Caco-2 (cell line): ENCODE data around the gene GASK1B. TPM values are rescaled to one million over a fixed set of nuclear protein-coding genes. Genes with fewer than 3 reads are reported as not detected.

Source experiments
- BruUV-seq: library from RNA; stranded (reverse); fragments of 400-500 nt; replicated peaks from 2 replicates; lab custom pipeline; 2021; lab: Mats Ljungman, UMichigan
- CTCF ChIA-PET: fragments of 300-600 bp; sonication (Branson Sonifier 250); formaldehyde crosslinking; loops from one replicate; lab custom pipeline; 2022; ENCODE audit warnings: antibody characterized with exemption; lab: Charles Lee
- POLR2A ChIA-PET: fragments of 300-600 bp; sonication (Branson Sonifier 250); formaldehyde crosslinking; loops from one replicate; lab custom pipeline; 2022; ENCODE audit warnings: antibody characterized with exemption; lab: Charles Lee
- DNase-seq, 2 experiments: peaks; one replicate each; pipeline versions ENCODE4 v3.0.0 to v3.0.0-alpha.2; 2020 to 2022
- H3K27me3 ChIP-seq: replicated peaks from 2 replicates; pipeline ENCODE4 v1.6.0; 2011; ENCODE audit warnings: low read length; ENCODE audit not compliant: control insufficient read depth, insufficient read depth
- H3K36me3 ChIP-seq: 2 replicates; pipeline ENCODE4 v1.5.1; 2011; ENCODE audit warnings: low read length; ENCODE audit not compliant: control insufficient read depth, insufficient read depth
- H3K4me1 ChIP-seq: fragments of 250-450 bp; sonication (Bioruptor Pico); 2 replicates; pipeline ENCODE4 v1.5.1; 2020; ENCODE audit warnings: mild to moderate bottlenecking
- H3K4me3 ChIP-seq: 2 replicates; pipeline ENCODE4 v1.5.1; 2011; ENCODE audit warnings: low read depth, mild to moderate bottlenecking, control low read depth, low read length
- H3K9me3 ChIP-seq: fragments of 250-450 bp; sonication (Bioruptor Pico); 2 replicates; pipeline ENCODE4 v1.5.1; 2020; ENCODE audit warnings: mild to moderate bottlenecking, moderate library complexity
- H3K27ac Mint-ChIP-seq: one replicate; pipeline ENCODE4 v1.8.0; 2022; ENCODE audit warnings: mixed read lengths; ENCODE audit not compliant: unreplicated experiment
- H3K27me3 Mint-ChIP-seq: one replicate; pipeline ENCODE4 v1.8.0; 2022; ENCODE audit warnings: mixed read lengths; ENCODE audit not compliant: insufficient read depth, unreplicated experiment
- H3K36me3 Mint-ChIP-seq: one replicate; pipeline ENCODE4 v1.8.0; 2022; ENCODE audit warnings: mild to moderate bottlenecking, mixed read lengths; ENCODE audit not compliant: insufficient read depth, unreplicated experiment
- H3K4me1 Mint-ChIP-seq: one replicate; pipeline ENCODE4 v1.8.0; 2022; ENCODE audit warnings: low read depth, mixed read lengths; ENCODE audit not compliant: unreplicated experiment
- H3K4me3 Mint-ChIP-seq: one replicate; pipeline ENCODE4 v1.8.0; 2022; ENCODE audit warnings: mild to moderate bottlenecking, moderate library complexity, mixed read lengths; ENCODE audit not compliant: unreplicated experiment
- H3K9me3 Mint-ChIP-seq: one replicate; pipeline ENCODE4 v1.8.0; 2022; ENCODE audit warnings: mixed read lengths; ENCODE audit not compliant: unreplicated experiment
- CTCF ChIP-seq, 2 experiments: fragments of 200-600 bp in 1 of 2; IDR thresholded peaks; 1 replicate in 1 of 2; 2 replicates in 1 of 2; pipeline versions ENCODE4 v1.5.1 to v1.8.0; 2011 to 2022; ENCODE audit warnings: antibody characterized with exemption in 1 of 2, control low read depth in 1 of 2, inconsistent platforms in 1 of 2, low read depth in 1 of 2, low read length in 1 of 2, mild to moderate bottlenecking in 1 of 2, moderate library complexity in 1 of 2; ENCODE audit not compliant: insufficient read depth in 1 of 2, severe bottlenecking in 1 of 2, unreplicated experiment in 1 of 2
- intact Hi-C: fragments of 100-400 bp; cut with micrococcal nuclease; formaldehyde crosslinking; loops from one replicate; pipeline ENCODE4 v1.10.0; 2022; ENCODE audit not compliant: unreplicated experiment
- total RNA-seq: library from RNA; stranded (reverse); gene quantifications from 2 replicates; pipeline ENCODE4 v1.2.3, GENCODE V29; 2022

The GASK1B gene
- total RNA-seq, 1 experiment from 2014 or later: 48.5 TPM

GRCh38 chr4:158182736-158183135 is 9.9 kb upstream of the GASK1B start:
- H3K27ac Mint-ChIP-seq: no peak overlapping the region
- intact Hi-C loops: no loop called here
- H3K4me3 Mint-ChIP-seq: no peak overlapping the region
- DNase-seq: no peak
- no peaks in the 10 kb centered on the region for H3K9me3 Mint-ChIP-seq
- ChIA-PET POLR2A (no interaction called here), CTCF (interaction anchor here (0.6 kb wide), 1 partner anchor 10 kb away, joined by 3 read pairs; no protein-coding TSS in a partner anchor)
- BruUV-seq: no TSS peak
- TF ChIP-seq CTCF (IDR thresholded peaks at IDR 0.05; ENCODE audit: insufficient read depth in 1 of 2, low read depth in 1 of 2, low read length in 1 of 2, severe bottlenecking in 1 of 2, unreplicated experiment in 1 of 2): no peak
- Histone ChIP-seq H3K36me3 (no peaks in the 10 kb centered on the region), H3K9me3 (no peaks in the 10 kb centered on the region), H3K4me1 (no peaks in the 10 kb centered on the region), H3K4me3 (no peak overlapping the region), H3K27me3 (no peaks in the 10 kb centered on the region)
- H3K36me3 Mint-ChIP-seq: peaks cover 17% of the 10 kb centered on the region
- no peaks in the 10 kb centered on the region for H3K27me3 Mint-ChIP-seq
- H3K4me1 Mint-ChIP-seq: no peaks in the 10 kb centered on the region

- H3K27me3 Mint-ChIP-seq: no peaks in the 10 kb centered on the region
- DNase-seq: no peak
- ChIA-PET CTCF (no interaction called here), POLR2A (no interaction called here)
- no TSS peak for BruUV-seq
- H3K4me1 Mint-ChIP-seq: peaks cover 1% of the 10 kb centered on the region
- no peaks in the 10 kb centered on the region for H3K36me3 ChIP-seq
- H3K27ac Mint-ChIP-seq: no peak overlapping the region
- H3K27me3 ChIP-seq: no peaks in the 10 kb centered on the region
- H3K9me3 ChIP-seq: no peaks in the 10 kb centered on the region
- no peak overlapping the region for H3K4me3 ChIP-seq
- no peak for TF ChIP-seq CTCF (IDR thresholded peaks at IDR 0.05; ENCODE audit: insufficient read depth in 1 of 2, low read depth in 1 of 2, low read length in 1 of 2, severe bottlenecking in 1 of 2, unreplicated experiment in 1 of 2)
- H3K4me3 Mint-ChIP-seq: no peak overlapping the region
- intact Hi-C loops: no loop called here
- peaks cover under 1% of the 10 kb centered on the region; the same call in 1 of the 2 replicates for H3K4me1 ChIP-seq
- peaks cover 23% of the 10 kb centered on the region for H3K36me3 Mint-ChIP-seq
- no peaks in the 10 kb centered on the region for H3K9me3 Mint-ChIP-seq
Observed at GRCh38 chr4:158181906-158182305, 9.1 kb upstream of the GASK1B start.

GRCh38 chr4:158179465-158179864 is 6.6 kb upstream of the GASK1B start:
- H3K4me1 Mint-ChIP-seq: peaks cover 14% of the 10 kb centered on the region
- H3K4me3 ChIP-seq: no peak overlapping the region
- H3K27me3 ChIP-seq: no peaks in the 10 kb centered on the region
- peaks cover 23% of the 10 kb centered on the region for H3K36me3 Mint-ChIP-seq
- peaks cover 8% of the 10 kb centered on the region for H3K4me1 ChIP-seq
- no peaks in the 10 kb centered on the region for H3K9me3 ChIP-seq
- TF ChIP-seq CTCF (IDR thresholded peaks at IDR 0.05; ENCODE audit: insufficient read depth in 1 of 2, low read depth in 1 of 2, low read length in 1 of 2, severe bottlenecking in 1 of 2, unreplicated experiment in 1 of 2): no peak
- no peak overlapping the region for H3K27ac Mint-ChIP-seq
- no peak overlapping the region for H3K4me3 Mint-ChIP-seq
- H3K36me3 ChIP-seq: no peaks in the 10 kb centered on the region
- no peak for DNase-seq
- ChIA-PET CTCF (no interaction called here), POLR2A (no interaction called here)
- intact Hi-C loops: no loop called here
- BruUV-seq: no TSS peak
- H3K27me3 Mint-ChIP-seq: no peaks in the 10 kb centered on the region
- no peaks in the 10 kb centered on the region for H3K9me3 Mint-ChIP-seq
